Activated CD4-positive, alpha-beta T cell treated with anti-CD3 and anti-CD28 coated beads for 48 hours (primary cell): ENCODE data around the gene HYDIN.

ENCODE experiments used
- DNase-seq: peaks from one replicate; pipeline ENCODE4 v3.0.0-alpha.2; 2020

The HYDIN gene

GRCh38 chr16:70809392-70810060 lies 421.0 kb downstream of the HYDIN start:
- no peak for DNase-seq

DNA sequence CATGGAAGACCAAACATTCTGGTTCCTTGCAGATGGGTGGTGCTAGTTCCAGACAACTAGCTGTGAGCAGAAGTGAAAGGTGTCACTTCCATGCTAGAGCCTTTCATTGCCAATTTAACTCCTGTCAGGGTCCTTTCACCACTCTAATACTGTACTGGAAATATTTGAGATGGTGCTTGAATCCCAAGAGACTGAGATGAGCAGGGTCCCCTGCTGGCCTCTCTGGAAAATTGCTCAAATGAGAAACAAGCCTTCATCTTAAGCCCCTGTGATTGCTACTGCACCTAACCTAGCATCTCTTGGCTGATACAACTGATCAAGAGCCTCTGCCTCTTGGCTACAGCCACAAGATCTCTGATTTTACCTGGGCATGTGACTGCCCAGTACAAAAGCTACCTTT lies 422.2 kb downstream of the HYDIN start:
- DNase-seq: no peak

- DNase-seq: no peak
These were observed 424.7 kb downstream of the HYDIN start for GRCh38 chr16:70805787-70806186.

DNA sequence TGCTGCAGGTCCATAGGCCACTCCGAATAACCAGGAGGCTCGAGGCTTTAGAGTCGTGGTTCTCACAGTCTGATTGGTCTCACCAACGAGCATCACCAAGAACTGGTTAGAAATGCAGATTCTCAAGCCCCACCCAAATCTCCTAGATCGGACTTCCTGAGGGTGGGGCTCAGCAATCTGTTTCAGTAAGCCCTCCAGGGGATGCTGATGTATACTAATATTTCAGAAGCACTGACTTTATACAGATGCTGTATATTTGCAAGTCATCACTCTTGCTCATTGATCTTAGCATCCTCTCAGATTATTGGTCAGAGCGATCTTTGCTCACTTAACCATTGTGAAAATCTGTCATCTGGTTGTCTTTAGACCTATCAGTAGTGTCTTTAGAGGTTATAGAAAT lies 425.1 kb downstream of the HYDIN start:
- no peak for DNase-seq

DNA sequence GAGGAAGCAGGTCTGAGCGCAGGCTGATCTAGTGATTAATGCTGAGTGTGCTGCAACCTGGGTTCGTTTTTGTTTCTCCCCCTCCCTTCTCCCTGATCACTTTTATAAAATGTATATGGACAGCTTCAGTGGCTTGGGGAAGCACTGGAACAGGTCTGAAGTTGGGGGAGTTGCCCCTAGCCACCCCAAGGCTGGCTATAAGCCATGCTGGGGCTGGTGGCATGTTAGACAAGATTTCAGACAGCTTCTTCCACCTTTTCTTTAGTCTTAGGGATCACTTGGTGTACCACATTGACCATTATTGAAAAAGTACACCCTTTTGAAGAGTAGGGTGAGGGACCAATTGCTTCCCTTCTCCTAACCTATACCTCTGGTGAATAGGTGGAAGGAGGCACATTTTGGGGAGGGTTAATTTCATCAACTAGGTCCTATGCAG lies 425.8 kb downstream of the HYDIN start:
- no peak for DNase-seq

- DNase-seq: no peak
These were observed 426.3 kb downstream of the HYDIN start for GRCh38 chr16:70804153-70804733.

DNA sequence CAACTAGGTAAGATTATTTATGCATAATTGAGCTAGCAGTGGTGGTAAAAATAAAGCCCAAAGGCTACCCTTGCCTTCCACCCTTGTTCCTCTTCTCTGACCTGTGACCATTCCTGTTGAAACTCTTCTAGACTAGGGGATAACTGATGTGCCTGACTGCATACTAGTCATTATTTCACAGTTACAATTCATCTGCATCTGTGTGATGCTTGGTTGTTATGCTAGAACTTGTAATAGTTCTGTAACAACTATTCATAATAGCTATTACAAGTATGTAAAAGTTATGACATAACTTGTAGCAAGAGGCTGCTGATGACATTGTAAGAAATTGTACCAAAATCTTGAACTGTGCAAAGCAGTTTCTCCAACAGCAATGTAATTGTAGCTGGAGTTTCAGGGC lies 427.2 kb downstream of the HYDIN start:
- no peak for DNase-seq

DNA sequence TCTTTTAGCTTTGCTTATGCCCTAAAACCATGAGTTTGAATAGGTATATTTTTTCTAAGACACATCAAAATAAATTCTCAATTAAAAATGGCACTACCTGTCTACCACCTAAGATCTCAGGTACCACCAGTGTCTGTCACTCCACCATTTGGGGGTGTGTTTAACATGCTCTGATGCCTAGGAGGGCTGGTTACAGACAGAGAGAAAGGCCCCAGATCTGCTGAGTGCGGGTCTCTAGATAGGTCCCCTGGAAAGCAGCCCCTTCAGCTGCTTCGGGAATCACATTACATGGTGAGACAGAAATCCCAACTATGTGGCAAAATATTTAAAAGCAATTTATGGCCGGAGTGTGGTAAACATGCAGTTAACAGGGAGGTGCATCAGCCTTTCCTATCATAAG lies 428.9 kb downstream of the HYDIN start:
- DNase-seq: no peak

GRCh38 chr16:70800781-70801480 lies 429.6 kb downstream of the HYDIN start, which contains the start of gene VAC14:
TSS of gene VAC14 (minus strand) at chr16:70801158. CDS start at chr16:70800900, 258 bp downstream.
- peak; percentile 98 for DNase-seq

- DNase-seq: peak; percentile 30
These were observed 430.2 kb downstream of the HYDIN start for GRCh38 chr16:70800311-70800710.

- no peak for DNase-seq
These were observed 434.2 kb downstream of the HYDIN start for GRCh38 chr16:70796301-70796700.

DNA sequence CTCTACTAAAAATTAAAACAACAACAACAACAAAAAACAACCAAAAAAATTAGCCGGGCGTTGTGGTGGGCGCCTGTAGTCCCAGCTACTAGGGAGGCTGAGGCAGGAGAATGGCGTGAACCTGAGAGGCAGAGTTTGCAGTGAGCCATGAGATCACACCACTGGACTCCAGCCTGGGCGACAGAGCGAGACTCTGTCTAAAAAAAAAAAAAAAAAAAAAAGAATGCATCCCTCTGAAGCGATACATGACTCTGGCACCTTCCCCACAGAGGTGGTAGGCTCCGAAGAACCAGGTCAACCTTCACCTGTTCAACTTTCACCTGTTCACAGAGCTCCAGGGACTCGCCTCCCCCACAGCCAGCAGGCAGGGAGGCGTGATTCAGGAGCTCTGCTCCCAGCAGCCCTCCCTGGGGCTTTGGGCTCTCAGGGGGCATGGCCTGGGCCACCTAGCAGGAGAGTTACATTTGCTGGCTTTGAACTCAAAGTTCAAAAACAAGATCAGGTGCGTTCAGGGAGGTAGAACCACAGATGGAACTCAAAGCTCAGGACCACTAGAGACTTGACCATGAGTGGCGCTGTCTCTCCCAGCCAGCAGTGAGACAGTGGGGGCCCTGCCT lies 435.1 kb downstream of the HYDIN start:
- DNase-seq: no peak

GRCh38 chr16:70793851-70794502 lies 436.5 kb downstream of the HYDIN start:
- DNase-seq: no peak

- DNase-seq: no peak
These were observed 439.7 kb downstream of the HYDIN start for GRCh38 chr16:70790815-70791214.

- no peak for DNase-seq
These were observed 440.7 kb downstream of the HYDIN start for GRCh38 chr16:70789595-70790447.

GRCh38 chr16:70788668-70789594 lies 441.6 kb downstream of the HYDIN start:
- no peak for DNase-seq

GRCh38 chr16:70786020-70786755 lies 444.3 kb downstream of the HYDIN start:
- no peak for DNase-seq

DNA sequence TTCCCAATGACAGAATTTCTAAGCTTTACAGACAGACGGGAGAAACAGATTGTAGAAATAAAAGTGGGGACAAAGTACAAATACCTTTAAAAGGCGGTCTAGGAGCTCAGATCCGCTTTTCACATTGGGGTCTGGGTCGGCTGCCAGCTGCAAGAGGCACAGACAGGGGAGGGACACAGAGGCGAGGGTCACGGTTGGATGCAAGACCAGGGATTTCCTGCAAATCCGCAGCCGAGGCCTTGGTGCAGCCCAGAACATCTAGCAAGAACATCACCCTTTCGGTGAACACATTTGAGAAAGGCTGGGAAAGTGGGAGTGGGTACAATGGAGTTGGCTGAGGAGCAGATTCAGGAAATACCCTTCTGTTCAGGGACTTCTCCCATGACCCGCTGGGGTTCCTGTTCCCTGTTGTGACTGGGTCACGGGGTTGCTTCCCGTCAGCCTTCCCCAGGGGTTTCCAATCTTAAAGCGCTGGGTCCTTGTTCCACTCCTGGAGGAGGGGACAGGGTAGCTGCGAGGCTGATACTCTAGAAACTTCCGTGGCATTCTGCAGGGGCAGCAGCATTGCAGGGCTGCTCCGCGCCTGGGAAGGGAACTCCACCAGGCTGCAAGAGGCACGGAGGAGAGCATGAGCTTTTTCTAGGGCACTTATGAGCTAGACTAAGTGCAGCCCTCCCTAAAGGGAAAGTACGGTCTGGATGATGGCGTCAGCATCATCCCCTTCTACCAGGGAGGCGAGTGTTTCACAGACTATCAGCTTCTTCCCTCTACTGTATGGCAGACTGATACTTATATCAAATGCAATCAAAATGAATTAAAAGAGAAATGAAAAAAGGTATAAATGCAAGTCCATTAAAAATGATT lies 445.6 kb downstream of the HYDIN start:
- DNase-seq: no peak

DNA sequence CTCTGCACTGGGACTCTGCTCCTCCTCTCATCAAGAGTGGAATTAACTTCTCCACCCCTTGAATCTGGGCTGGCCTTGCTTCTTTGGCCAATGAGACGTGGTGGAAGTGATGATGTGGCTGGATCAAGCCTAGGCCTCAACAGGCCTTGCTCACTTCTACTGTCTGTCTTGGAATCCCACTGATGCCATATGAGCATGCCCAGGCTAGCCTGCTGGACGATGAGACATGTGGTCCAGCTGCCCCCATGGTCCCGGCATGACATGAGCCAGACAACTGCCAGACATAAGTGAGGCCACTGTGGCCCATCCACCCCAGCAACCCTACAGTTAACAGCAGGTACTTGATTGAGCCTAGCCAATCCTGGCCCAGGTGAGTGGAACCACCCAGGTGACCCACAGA lies 448.3 kb downstream of the HYDIN start:
- DNase-seq: no peak
